Endothelial cell (in vitro differentiated cells): ENCODE data around the gene PRKAB2. TPM values are rescaled to one million over a fixed set of nuclear protein-coding genes. Genes with fewer than 3 reads are reported as not detected.
"Not testable (repeated sequence)": the region's sequence is repeated elsewhere in the genome, so short reads cannot be mapped to it uniquely, and the experiment has no call there.

Experiments
- DNase-seq: peaks from one replicate; pipeline ENCODE4 v3.0.0; 2021; ENCODE audit warnings: low spot score
- H3K27ac Mint-ChIP-seq: one replicate; pipeline ENCODE4 v1.8.0; 2021; ENCODE audit warnings: mixed read lengths, inconsistent platforms; ENCODE audit not compliant: unreplicated experiment
- H3K27me3 Mint-ChIP-seq: one replicate; pipeline ENCODE4 v1.8.0; 2021; ENCODE audit warnings: mild to moderate bottlenecking, moderate library complexity, mixed read lengths, inconsistent platforms; ENCODE audit not compliant: unreplicated experiment
- H3K36me3 Mint-ChIP-seq: one replicate; pipeline ENCODE4 v1.8.0; 2021; ENCODE audit warnings: mild to moderate bottlenecking, low read depth, mixed read lengths, inconsistent platforms; ENCODE audit not compliant: unreplicated experiment
- H3K4me1 Mint-ChIP-seq: one replicate; pipeline ENCODE4 v1.8.0; 2021; ENCODE audit warnings: mild to moderate bottlenecking, mixed read lengths, inconsistent platforms; ENCODE audit not compliant: unreplicated experiment
- H3K4me3 Mint-ChIP-seq: one replicate; pipeline ENCODE4 v1.8.0; 2021; ENCODE audit warnings: mild to moderate bottlenecking, mixed read lengths, inconsistent platforms; ENCODE audit not compliant: unreplicated experiment
- H3K9me3 Mint-ChIP-seq: one replicate; pipeline ENCODE4 v1.8.0; 2021; ENCODE audit warnings: mixed read lengths, inconsistent platforms; ENCODE audit not compliant: unreplicated experiment
- CTCF ChIP-seq: fragments of 200-600 bp; sonication (generic); IDR thresholded peaks from one replicate; pipeline ENCODE4 v1.5.0; 2021; ENCODE audit warnings: antibody characterized with exemption; ENCODE audit not compliant: unreplicated experiment
- total RNA-seq: library from RNA; stranded (reverse); fragmentation: NEBNext Ultra II Directional; extraction: Animal tissue kit (Norgen Biotek cat#: 25700); gene quantifications from one replicate; pipeline ENCODE4 v1.2.1, GENCODE V29; 2021; ENCODE audit not compliant: unreplicated experiment

Gene PRKAB2
- total RNA-seq, 1 donor from 2014 or later, result 20.0 TPM

GRCh38 chr1:147156642-147157041 lies 15.6 kb downstream of the PRKAB2 start:
- H3K4me3 Mint-ChIP-seq, result no peak overlapping the region
- peaks cover 22% of the 10 kb centered on the region for H3K36me3 Mint-ChIP-seq
- no peak overlapping the region for H3K27ac Mint-ChIP-seq
- peaks cover 8% of the 10 kb centered on the region for H3K4me1 Mint-ChIP-seq
- no peaks in the 10 kb centered on the region for H3K9me3 Mint-ChIP-seq
- TF ChIP-seq CTCF, result no peak
- H3K27me3 Mint-ChIP-seq, result no peaks in the 10 kb centered on the region
- DNase-seq, result no peak

- H3K27me3 Mint-ChIP-seq, result no peaks in the 10 kb centered on the region
- DNase-seq, result no peak
- peaks cover 8% of the 10 kb centered on the region for H3K4me1 Mint-ChIP-seq
These were observed 19.5 kb downstream of the PRKAB2 start for GRCh38 chr1:147152772-147153171.

GRCh38 chr1:147151244-147151643 lies 21.0 kb downstream of the PRKAB2 start:
- Mint-ChIP-seq H3K4me1 (peaks cover 8% of the 10 kb centered on the region), H3K27ac (no peak overlapping the region), H3K27me3 (no peaks in the 10 kb centered on the region), H3K36me3 (no peaks in the 10 kb centered on the region), H3K4me3 (no peak overlapping the region), H3K9me3 (no peaks in the 10 kb centered on the region)
- no peak for DNase-seq
- no peak for TF ChIP-seq CTCF

More at GRCh38 chr1:147152772-147153171, 19.5 kb downstream of the PRKAB2 start:
- Mint-ChIP-seq H3K27ac (no peak overlapping the region), H3K4me3 (no peak overlapping the region), H3K9me3 (no peaks in the 10 kb centered on the region), H3K36me3 (peaks cover 2% of the 10 kb centered on the region)
- TF ChIP-seq CTCF, result no peak

GRCh38 chr1:147142886-147143285 lies 29.4 kb downstream of the PRKAB2 start:
- Mint-ChIP-seq H3K36me3 (no peaks in the 10 kb centered on the region), H3K4me3 (no peak overlapping the region), H3K9me3 (no peaks in the 10 kb centered on the region), H3K27me3 (peaks cover 2% of the 10 kb centered on the region), H3K27ac (no peak overlapping the region), H3K4me1 (no peaks in the 10 kb centered on the region)
- DNase-seq, result no peak
- TF ChIP-seq CTCF, result no peak

- not testable (repeated sequence) for H3K27me3 Mint-ChIP-seq, H3K4me3 Mint-ChIP-seq, H3K4me1 Mint-ChIP-seq, H3K9me3 Mint-ChIP-seq, H3K27ac Mint-ChIP-seq, H3K36me3 Mint-ChIP-seq, DNase-seq
These were observed 41.5 kb downstream of the PRKAB2 start for GRCh38 chr1:147130721-147131120.
